Measurements from ENCODE around the gene NAT10. TPM values are rescaled to one million over a fixed set of nuclear protein-coding genes. Genes with fewer than 3 reads are reported as not detected.

Gene NAT10
- polyA plus RNA-seq, 1 donor from 2014 or later = 12.7 TPM

DNA sequence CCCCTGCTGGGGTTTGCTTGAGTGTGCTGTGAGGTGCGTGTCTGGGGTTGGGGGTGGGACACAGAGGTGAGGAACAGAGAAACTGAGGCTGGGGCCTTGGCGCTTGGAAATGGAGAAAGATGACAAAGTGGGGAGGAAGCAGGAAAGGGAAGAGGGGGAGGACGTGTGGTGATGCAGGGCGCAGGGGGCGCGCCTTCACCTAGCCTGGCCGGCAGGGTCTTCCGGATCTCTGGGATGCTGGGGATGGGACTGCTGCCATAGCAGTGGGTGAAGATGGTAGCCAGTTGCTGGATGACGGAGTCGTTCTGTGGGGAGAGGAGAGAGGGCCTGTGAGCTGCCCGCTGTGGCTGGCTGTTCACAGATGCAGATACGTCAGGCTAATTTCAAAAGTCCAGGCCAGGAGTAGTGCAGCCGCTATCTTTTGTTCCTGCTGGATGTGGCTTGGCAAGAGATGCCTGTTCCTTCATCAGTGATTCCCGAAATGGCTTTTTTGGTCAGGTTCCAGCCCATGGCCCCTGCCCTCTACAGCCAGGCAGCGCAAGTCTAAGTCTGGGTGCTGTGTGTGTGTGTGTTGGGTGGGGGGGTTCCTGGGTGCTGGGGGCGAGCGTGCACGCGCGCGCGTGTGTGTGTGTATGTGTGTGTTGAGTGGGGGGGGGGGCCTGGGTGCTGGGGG, 54.8 kb downstream of the NAT10 start:
- Histone ChIP-seq H3K4me2 (ENCODE audit: low read length) (no peak overlapping the region), H3K36me3 (ENCODE audit: insufficient read depth, low read length) (no peaks in the 10 kb centered on the region), H3K79me2 (replicated peaks; ENCODE audit: insufficient read depth, low read length) (no peaks in the 10 kb centered on the region), H3K27ac (ENCODE audit: low read length) (no peak overlapping the region), H3K9ac (ENCODE audit: low read length) (no peak overlapping the region), H3K9me2 (ENCODE audit: insufficient read depth, low read length) (no peaks in the 10 kb centered on the region), H3K4me3 (ENCODE audit: low read length) (no peak overlapping the region), H3F3A (ENCODE audit: insufficient read depth, low read length, poor library complexity, severe bottlenecking) (no peaks in the 10 kb centered on the region), H3K9me3 (ENCODE audit: low read length) (no peaks in the 10 kb centered on the region), H3K27me3 (ENCODE audit: insufficient read depth, low read depth, low read length) (no peaks in the 10 kb centered on the region), H4K20me1 (ENCODE audit: insufficient read depth) (no peaks in the 10 kb centered on the region), H2AFZ (ENCODE audit: low read depth, low read length) (no peak overlapping the region)
- TF ChIP-seq SMC3 (conservative IDR thresholded peaks at IDR 0.05; ENCODE audit: poor library complexity) = no peak
- TF ChIP-seq, protein P1, sequence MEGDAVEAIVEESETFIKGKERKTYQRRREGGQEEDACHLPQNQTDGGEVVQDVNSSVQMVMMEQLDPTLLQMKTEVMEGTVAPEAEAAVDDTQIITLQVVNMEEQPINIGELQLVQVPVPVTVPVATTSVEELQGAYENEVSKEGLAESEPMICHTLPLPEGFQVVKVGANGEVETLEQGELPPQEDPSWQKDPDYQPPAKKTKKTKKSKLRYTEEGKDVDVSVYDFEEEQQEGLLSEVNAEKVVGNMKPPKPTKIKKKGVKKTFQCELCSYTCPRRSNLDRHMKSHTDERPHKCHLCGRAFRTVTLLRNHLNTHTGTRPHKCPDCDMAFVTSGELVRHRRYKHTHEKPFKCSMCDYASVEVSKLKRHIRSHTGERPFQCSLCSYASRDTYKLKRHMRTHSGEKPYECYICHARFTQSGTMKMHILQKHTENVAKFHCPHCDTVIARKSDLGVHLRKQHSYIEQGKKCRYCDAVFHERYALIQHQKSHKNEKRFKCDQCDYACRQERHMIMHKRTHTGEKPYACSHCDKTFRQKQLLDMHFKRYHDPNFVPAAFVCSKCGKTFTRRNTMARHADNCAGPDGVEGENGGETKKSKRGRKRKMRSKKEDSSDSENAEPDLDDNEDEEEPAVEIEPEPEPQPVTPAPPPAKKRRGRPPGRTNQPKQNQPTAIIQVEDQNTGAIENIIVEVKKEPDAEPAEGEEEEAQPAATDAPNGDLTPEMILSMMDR (IDR thresholded peaks at IDR 0.05; ENCODE audit: poor library complexity, severe bottlenecking) = no peak
- TF ChIP-seq POLR2AphosphoS5 (IDR thresholded peaks at IDR 0.05) = no peak
- no peak for TF ChIP-seq TAF1 (IDR thresholded peaks at IDR 0.05; ENCODE audit: low read depth)
- TF ChIP-seq, protein P2, sequence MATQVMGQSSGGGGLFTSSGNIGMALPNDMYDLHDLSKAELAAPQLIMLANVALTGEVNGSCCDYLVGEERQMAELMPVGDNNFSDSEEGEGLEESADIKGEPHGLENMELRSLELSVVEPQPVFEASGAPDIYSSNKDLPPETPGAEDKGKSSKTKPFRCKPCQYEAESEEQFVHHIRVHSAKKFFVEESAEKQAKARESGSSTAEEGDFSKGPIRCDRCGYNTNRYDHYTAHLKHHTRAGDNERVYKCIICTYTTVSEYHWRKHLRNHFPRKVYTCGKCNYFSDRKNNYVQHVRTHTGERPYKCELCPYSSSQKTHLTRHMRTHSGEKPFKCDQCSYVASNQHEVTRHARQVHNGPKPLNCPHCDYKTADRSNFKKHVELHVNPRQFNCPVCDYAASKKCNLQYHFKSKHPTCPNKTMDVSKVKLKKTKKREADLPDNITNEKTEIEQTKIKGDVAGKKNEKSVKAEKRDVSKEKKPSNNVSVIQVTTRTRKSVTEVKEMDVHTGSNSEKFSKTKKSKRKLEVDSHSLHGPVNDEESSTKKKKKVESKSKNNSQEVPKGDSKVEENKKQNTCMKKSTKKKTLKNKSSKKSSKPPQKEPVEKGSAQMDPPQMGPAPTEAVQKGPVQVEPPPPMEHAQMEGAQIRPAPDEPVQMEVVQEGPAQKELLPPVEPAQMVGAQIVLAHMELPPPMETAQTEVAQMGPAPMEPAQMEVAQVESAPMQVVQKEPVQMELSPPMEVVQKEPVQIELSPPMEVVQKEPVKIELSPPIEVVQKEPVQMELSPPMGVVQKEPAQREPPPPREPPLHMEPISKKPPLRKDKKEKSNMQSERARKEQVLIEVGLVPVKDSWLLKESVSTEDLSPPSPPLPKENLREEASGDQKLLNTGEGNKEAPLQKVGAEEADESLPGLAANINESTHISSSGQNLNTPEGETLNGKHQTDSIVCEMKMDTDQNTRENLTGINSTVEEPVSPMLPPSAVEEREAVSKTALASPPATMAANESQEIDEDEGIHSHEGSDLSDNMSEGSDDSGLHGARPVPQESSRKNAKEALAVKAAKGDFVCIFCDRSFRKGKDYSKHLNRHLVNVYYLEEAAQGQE (IDR thresholded peaks at IDR 0.05; ENCODE audit: borderline replicate concordance) = no peak
- TF ChIP-seq MXI1 (conservative IDR thresholded peaks at IDR 0.05; ENCODE audit: poor library complexity, severe bottlenecking) = no peak
- no peak for TF ChIP-seq EZH2 (IDR thresholded peaks at IDR 0.05; ENCODE audit: borderline replicate concordance, insufficient read depth, low read length, poor library complexity, severe bottlenecking)
- no peak for TF ChIP-seq EP300 (conservative IDR thresholded peaks at IDR 0.05; ENCODE audit: poor library complexity, severe bottlenecking)
- TF ChIP-seq RAD21 (conservative IDR thresholded peaks at IDR 0.05) = no peak

DNA sequence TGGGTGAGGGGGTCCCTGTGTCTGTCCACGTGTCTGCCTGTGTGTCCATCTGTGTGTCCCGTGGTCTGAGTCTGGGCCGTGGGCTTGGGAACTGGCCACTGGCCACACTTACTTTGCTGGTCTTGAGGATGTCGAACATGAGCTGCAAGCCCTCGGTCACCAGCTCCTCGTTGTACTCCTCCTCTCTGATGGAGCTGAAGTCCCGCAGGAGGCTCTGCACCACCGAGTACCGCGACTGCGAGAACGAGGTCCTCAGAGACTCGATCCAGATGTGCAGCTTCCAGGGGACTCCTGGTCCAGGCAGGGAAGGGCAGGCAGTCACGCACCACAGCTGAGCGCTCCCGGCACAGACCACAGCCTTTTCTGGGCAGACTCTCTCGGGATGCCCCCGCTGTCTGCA, 55.4 kb downstream of the NAT10 start:
- Histone ChIP-seq H3K4me2 (ENCODE audit: low read length) (no peak overlapping the region), H3F3A (ENCODE audit: insufficient read depth, low read length, poor library complexity, severe bottlenecking) (no peaks in the 10 kb centered on the region), H3K9me2 (ENCODE audit: insufficient read depth, low read length) (no peaks in the 10 kb centered on the region), H3K79me2 (replicated peaks; ENCODE audit: insufficient read depth, low read length) (no peaks in the 10 kb centered on the region), H3K9me3 (ENCODE audit: low read length) (no peaks in the 10 kb centered on the region), H3K36me3 (ENCODE audit: insufficient read depth, low read length) (no peaks in the 10 kb centered on the region), H3K4me3 (ENCODE audit: low read length) (no peak overlapping the region), H3K27me3 (ENCODE audit: insufficient read depth, low read depth, low read length) (no peaks in the 10 kb centered on the region), H4K20me1 (ENCODE audit: insufficient read depth) (no peaks in the 10 kb centered on the region), H3K9ac (ENCODE audit: low read length) (no peak overlapping the region), H2AFZ (ENCODE audit: low read depth, low read length) (no peak overlapping the region), H3K27ac (ENCODE audit: low read length) (no peak overlapping the region)
- TF ChIP-seq, protein P2 (IDR thresholded peaks at IDR 0.05; ENCODE audit: borderline replicate concordance) = no peak
- no peak for TF ChIP-seq POLR2AphosphoS5 (IDR thresholded peaks at IDR 0.05)
- TF ChIP-seq TAF1 (IDR thresholded peaks at IDR 0.05; ENCODE audit: low read depth) = no peak
- no peak for TF ChIP-seq MXI1 (conservative IDR thresholded peaks at IDR 0.05; ENCODE audit: poor library complexity, severe bottlenecking)
- TF ChIP-seq EZH2 (IDR thresholded peaks at IDR 0.05; ENCODE audit: borderline replicate concordance, insufficient read depth, low read length, poor library complexity, severe bottlenecking) = no peak
- TF ChIP-seq, protein P1 (IDR thresholded peaks at IDR 0.05; ENCODE audit: poor library complexity, severe bottlenecking) = no peak
- TF ChIP-seq RAD21 (conservative IDR thresholded peaks at IDR 0.05) = no peak
- TF ChIP-seq EP300 (conservative IDR thresholded peaks at IDR 0.05; ENCODE audit: poor library complexity, severe bottlenecking) = no peak
- TF ChIP-seq SMC3 (conservative IDR thresholded peaks at IDR 0.05; ENCODE audit: poor library complexity) = no peak

Data from neural cell (in vitro differentiated cells).